Measurements from ENCODE around the gene PFAS.
"Not testable (repeated sequence)": the region's sequence is repeated elsewhere in the genome, so short reads cannot be mapped to it uniquely, and the experiment has no call there.

PFAS gene, protein sequence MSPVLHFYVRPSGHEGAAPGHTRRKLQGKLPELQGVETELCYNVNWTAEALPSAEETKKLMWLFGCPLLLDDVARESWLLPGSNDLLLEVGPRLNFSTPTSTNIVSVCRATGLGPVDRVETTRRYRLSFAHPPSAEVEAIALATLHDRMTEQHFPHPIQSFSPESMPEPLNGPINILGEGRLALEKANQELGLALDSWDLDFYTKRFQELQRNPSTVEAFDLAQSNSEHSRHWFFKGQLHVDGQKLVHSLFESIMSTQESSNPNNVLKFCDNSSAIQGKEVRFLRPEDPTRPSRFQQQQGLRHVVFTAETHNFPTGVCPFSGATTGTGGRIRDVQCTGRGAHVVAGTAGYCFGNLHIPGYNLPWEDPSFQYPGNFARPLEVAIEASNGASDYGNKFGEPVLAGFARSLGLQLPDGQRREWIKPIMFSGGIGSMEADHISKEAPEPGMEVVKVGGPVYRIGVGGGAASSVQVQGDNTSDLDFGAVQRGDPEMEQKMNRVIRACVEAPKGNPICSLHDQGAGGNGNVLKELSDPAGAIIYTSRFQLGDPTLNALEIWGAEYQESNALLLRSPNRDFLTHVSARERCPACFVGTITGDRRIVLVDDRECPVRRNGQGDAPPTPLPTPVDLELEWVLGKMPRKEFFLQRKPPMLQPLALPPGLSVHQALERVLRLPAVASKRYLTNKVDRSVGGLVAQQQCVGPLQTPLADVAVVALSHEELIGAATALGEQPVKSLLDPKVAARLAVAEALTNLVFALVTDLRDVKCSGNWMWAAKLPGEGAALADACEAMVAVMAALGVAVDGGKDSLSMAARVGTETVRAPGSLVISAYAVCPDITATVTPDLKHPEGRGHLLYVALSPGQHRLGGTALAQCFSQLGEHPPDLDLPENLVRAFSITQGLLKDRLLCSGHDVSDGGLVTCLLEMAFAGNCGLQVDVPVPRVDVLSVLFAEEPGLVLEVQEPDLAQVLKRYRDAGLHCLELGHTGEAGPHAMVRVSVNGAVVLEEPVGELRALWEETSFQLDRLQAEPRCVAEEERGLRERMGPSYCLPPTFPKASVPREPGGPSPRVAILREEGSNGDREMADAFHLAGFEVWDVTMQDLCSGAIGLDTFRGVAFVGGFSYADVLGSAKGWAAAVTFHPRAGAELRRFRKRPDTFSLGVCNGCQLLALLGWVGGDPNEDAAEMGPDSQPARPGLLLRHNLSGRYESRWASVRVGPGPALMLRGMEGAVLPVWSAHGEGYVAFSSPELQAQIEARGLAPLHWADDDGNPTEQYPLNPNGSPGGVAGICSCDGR (N-terminal part only)

DNA sequence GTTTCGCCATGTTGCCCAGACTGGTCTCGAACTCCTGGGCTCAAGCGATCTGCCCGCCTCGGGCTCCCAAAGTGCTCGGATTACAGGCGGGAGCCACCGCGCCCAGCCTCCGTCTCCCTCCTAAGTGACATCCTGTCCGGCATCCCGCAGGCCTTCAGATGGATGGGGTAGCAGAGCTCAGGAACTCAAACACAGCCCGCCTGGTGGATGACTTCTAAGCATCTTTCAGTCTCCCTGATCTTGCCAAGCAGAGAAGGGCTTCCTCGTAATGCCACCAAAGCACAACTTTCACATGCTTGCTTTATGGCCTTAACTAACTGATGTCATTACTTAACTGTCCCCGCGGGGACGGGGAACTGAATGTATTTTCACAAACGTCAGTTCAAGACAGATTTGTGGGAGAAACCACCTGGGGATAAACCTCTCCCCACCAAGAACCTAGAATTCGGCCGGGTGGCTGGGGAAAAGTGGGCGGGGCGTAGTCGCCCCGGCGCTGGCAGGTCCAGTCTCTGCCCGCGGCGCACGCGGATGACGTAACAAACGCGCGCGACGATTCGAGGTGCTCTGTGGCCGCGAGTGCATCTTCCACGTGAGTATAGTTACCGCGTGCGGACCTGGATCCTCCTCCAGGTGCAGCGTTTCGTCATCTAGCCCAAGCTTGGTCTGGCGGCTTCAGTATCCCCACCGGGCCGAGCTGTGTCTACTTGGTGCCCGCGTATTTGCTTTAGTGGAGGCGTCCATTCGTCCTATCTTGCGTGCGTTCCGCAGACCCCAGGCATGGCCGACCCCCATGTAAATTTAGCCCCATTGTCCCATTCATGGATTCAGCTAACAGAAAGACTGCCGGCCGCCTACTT is at the start of gene PFAS:
Gene PFAS, plus strand, starts transcription at position 539 of the 857 bp plus-strand sequence. CDS start 4,649 bp downstream, outside the sequence.
- peak; percentile 93 to 95 for DNase-seq

DNA sequence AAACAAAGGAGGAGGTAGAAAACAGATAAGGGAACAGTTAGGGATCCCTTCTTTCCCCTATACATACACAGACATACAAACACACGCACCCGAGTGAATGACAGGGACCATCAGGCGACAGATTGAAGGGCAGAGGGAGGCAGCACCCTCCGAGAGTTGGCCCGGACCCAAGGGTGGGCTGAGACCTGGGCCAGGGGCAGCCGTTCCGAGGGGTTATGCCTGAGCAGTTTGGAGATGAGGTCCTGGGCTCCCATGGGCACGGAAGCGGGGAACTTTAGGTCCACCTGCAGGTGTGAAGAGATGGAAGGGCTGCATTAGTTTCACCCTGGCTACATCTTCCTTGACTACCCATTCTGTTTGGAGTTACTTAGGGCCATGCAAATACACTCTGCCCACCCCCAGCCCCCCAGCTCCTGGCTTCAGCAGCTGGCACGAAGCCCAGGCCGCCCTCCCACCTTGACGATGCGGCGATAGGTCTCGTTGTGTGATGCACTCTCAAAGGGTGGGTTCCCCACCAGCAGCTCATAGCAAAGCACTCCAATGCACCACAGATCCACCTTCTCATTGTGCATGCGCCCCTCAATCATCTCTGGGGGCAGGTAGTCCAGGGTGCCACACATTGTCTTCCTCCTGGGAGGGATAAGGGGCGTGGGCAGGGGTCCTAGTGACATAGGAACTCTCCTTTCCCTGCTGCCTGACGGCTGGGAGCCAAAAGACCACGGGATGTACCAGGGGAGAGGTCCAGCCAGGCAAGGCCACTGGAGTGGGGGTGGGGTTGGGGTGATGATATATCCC is 44.1 kb upstream of the PFAS start:
- DNase-seq = no peak

DNA sequence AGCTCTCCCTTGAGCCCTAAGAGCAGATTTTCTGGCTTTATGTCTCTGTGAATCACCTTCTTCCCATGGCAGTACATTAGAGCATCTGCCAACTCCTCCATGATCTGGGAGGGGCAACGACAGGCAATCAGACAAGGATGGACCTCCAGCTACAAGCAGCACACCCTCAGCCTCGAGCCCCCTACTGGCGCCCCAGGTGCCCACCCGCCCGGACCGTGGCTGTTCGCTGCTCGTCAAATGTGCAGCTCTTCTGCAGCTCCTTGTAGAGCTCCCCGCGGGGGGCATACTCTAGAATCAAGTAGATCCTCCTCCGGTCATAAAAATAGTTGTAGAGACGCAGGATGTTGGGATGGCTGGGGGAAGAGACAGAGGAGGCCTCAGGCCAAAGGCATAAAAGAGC is 42.6 kb upstream of the PFAS start:
- no peak for DNase-seq

DNA sequence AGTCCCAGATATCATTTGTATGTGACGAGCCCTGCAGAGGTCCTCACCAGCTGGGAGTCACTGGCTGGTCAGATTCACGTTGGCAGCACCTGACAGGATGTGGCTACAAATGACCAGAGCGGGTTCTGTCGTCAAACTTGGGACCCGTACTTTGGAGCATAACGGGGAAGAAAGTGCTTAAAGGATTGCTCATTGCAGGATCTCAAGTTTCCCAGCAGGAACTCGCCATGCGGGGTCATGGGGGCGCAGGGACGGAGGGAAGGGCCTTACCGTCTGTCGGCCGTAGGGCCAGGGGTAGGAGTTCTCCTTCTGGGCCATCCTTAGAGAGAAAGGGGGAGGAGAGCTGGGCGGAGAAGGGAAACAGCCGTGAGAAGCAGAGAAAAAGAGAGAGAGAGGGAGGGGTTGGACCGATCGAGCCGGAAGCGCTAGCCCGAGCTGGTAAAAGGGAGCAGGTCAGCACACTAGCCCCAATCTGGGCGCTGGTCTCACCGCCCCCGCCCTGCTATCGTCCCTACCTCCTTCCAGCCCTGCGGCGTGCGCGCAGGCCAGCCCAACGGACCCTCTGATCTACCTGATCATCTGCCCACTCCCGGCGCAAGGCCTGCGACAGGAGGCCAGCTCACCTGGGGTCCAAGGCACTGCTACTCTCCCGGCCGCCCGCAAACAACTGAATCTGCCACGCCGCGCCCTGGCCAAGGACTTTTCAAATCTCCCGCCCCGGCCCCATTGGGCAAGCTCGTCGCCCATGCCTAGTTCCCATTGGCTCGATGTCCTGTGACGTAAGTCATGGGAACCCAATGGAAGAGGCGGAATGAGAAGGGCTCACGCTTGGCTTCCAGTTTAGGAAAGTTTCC is 39.0 kb upstream of the PFAS start, which contains the start of gene AURKB:
Gene AURKB, minus strand, starts transcription at position 669 of the 854 bp plus-strand sequence. Its CDS starts 351 bp downstream, at position 318.
- DNase-seq = peak; percentile 95 to 96

DNA sequence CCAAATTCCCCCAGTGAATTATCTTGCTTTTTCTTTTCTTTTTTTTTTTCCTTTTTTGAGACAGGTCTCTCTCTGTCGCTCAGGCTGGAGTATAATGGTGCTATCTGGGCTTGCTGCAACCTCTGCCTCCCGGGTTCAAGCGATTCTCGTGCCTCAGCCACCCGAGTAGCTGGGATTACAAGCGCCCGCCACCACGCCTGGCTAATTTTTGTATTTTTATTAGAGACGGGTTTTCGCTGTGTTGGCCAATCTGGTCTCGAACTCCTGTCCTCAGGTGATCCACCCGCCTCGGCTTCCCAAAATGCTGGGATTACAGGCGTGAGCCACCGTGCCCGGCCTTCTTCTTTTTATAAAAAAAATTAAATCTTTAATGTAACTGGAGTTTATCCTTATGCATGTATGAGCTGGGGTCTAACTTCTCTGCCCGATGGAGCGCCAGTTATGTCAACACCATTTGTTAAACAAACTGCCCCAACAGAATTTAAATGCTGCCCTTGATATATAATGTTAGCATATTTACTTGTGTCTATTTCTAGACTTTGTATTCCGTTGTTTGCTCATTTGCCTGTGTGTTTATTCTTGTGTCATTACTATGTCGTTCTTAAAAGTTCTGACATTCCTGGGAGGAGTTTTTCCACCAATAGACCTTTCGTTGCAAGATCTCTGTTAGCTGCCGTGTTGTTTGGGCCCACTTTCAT is 38.2 kb upstream of the PFAS start:
- DNase-seq = no peak

DNA sequence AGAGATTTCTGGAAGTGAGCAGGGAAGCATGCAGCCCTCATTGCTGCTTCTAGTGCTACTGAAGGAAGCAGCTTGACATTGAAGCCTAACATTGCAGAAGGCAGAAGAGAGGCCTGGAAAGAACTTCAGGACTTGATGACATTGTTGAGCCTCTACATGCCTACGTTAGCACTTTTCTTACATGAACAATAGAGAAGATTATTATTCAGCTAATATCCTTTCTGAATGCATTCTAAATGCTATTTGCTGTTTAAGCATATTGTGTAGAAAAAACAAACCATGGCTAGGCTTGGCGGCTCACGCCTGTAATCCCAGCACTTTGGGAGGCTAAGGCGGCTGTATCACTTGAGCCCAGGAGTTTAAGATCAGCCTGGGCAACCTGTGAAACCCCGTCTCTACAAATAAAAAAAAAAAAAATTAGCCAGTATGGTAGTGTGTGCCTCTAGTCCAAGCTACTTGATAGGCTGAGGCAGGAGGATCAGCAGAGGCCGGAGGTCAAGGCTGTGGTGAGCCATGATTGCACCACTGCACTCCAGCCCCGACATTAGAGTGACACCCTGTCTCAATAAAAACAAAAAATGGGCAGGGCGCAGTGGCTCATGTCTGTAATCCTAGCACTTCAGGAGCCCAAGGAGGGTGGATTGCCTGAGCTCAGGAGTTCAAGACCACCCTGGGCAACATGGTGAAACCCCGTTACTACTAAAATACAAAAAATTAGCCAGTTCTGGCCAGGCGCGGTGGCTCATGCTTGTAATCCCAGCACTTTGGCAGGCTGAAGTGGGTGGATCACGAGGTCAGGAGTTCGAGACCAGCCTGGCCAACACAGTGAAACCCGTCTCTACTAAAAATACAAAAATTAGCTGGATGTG is 36.5 kb upstream of the PFAS start:
- no peak for DNase-seq

DNA sequence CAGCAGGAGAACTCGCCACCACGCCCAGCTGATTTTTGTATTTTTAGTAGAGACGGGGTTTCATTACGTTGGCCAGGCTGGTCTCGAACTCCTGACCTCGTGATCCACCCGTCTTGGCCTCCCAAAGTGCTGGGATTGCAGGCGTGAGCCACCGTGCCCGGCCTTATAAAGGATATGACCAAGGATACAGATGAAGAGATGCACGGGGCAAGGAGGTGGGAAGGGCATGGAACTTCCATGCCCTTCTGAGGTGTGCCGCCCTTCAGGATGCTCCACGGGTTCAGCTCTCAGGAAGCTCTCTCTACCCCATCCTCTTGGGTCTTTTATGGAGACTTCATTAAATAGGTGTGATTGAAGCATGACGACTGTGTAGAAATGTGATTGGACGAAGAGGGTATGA is 35.1 kb upstream of the PFAS start:
- not testable (repeated sequence) for DNase-seq

GRCh38 chr17:8220783-8221662 is 28.1 kb upstream of the PFAS start:
- DNase-seq = peak; percentile 90 to 93

GRCh38 chr17:8221663-8222379 is 27.3 kb upstream of the PFAS start:
- DNase-seq = peak; percentile 91 to 96

- peak in 1 of 2 donors; percentile 81 for DNase-seq
These were observed 26.8 kb upstream of the PFAS start for GRCh38 chr17:8222380-8222629.

GRCh38 chr17:8222630-8223355 is 26.3 kb upstream of the PFAS start:
- DNase-seq = peak; percentile 92

- peak; percentile 54 to 62 for DNase-seq
These were observed 25.5 kb upstream of the PFAS start for GRCh38 chr17:8223356-8224126.

DNA sequence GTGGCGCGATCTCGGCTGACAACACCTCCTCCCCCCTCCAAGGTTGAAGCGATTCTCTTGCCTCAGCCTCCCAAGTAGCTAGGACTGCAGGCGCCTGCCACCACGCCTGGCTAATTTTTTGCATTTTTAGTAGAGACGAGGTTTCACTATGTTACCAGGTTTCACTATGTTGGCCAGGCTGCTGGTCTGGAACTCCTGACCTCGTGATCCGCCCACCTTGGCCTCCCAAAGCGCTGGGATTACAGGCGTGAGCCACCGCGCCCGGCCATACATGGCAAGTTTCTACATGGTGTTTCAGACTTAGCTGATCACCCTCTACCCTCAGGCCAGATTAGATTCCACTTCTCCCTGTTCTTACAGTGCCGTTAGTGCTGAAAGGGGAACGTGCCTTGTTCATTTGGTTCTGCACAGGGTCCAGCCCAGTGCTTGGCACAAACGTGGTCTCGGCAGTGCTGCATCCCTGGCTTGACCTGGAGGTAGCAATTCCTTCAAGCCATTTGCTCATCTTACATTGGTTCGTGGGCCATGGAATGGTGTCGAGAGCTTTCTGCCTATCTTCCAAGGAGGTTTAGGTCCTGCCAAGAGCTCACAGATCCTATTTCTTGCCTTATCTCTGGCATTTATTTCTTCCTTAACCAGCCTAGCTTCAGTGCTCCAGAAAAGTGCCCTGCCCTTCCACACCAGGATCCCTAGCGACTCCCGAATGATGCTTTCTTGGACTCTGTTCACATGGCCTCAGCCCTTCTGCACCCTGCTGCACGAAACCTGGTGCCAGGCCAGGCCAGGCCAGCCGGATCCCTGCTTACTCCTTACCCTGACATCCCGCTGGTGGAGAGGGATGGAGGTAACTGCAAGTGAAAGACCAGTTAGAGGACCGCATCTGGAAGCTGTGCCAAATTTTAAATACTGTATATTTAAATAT is 23.9 kb upstream of the PFAS start:
- no peak for DNase-seq
